A673 (cell line): ENCODE measurements around the gene CELF4. TPM values are rescaled to one million over a fixed set of nuclear protein-coding genes. Genes with fewer than 3 reads are reported as not detected.

Source experiments
- BruUV-seq: library from RNA; stranded (reverse); fragments of 400-500 nt; replicated peaks from 2 replicates; lab custom pipeline; 2021; lab: Mats Ljungman, UMichigan
- CTCF ChIA-PET: fragments of 300-600 bp; sonication (Branson Sonifier 250); formaldehyde crosslinking; loops from one replicate; lab custom pipeline; 2022; ENCODE audit warnings: antibody characterized with exemption; lab: Charles Lee
- POLR2A ChIA-PET: fragments of 300-600 bp; sonication (Branson Sonifier 250); formaldehyde crosslinking; loops from one replicate; lab custom pipeline; 2022; ENCODE audit warnings: antibody characterized with exemption; ENCODE audit not compliant: low non-redundant PET; lab: Charles Lee
- DNase-seq: peaks from one replicate; pipeline ENCODE4 v3.0.0-alpha.2; 2015; ENCODE audit warnings: low spot score
- H3K27ac ChIP-seq: fragments of 200-600 bp; sonication (generic); 2 replicates; pipeline ENCODE4 v1.5.1; 2016; ENCODE audit warnings: mixed run types, low read depth, mild to moderate bottlenecking, mixed read lengths, antibody characterized with exemption, low read length; ENCODE audit not compliant: poor library complexity, severe bottlenecking
- H3K27me3 ChIP-seq: fragments of 200-600 bp; sonication (generic); replicated peaks from 2 replicates; pipeline ENCODE4 v1.6.1; 2017; ENCODE audit warnings: mixed run types, low read depth, mild to moderate bottlenecking, mixed read lengths, antibody characterized with exemption, low read length; ENCODE audit not compliant: insufficient read depth, poor library complexity
- H3K36me3 ChIP-seq: fragments of 200-600 bp; sonication (generic); 2 replicates; pipeline ENCODE4 v1.6.1; 2016; ENCODE audit warnings: mixed run types, mild to moderate bottlenecking, mixed read lengths, antibody characterized with exemption, low read length; ENCODE audit not compliant: insufficient read depth, poor library complexity, severe bottlenecking
- H3K4me1 ChIP-seq: fragments of 200-600 bp; sonication (generic); 2 replicates; pipeline ENCODE4 v1.6.1; 2017; ENCODE audit warnings: mixed run types, mild to moderate bottlenecking, mixed read lengths, antibody characterized with exemption, low read length; ENCODE audit not compliant: insufficient read depth, poor library complexity, severe bottlenecking
- H3K4me3 ChIP-seq: fragments of 200-600 bp; sonication (generic); 2 replicates; pipeline ENCODE4 v1.5.1; 2016; ENCODE audit warnings: low read depth, mixed run types, mild to moderate bottlenecking, mixed read lengths, low read length; ENCODE audit not compliant: poor library complexity, severe bottlenecking
- H3K9me3 ChIP-seq: fragments of 200-600 bp; sonication (generic); 2 replicates; pipeline ENCODE4 v1.6.1; 2016; ENCODE audit warnings: mixed run types, low read depth, mild to moderate bottlenecking, mixed read lengths, antibody characterized with exemption, low read length; ENCODE audit not compliant: poor library complexity, severe bottlenecking
- CTCF ChIP-seq: fragments of 300-800, 200-600 bp; sonication (generic); conservative IDR thresholded peaks from 2 replicates; pipeline ENCODE4 v1.5.1; 2017; ENCODE audit warnings: low read depth, mild to moderate bottlenecking, antibody characterized with exemption, low read length, moderate library complexity, mixed read lengths
- EZH2 ChIP-seq: fragments of 200-600 bp; sonication (generic); IDR thresholded peaks from 2 replicates; pipeline ENCODE4 v1.6.1; 2017; ENCODE audit warnings: borderline replicate concordance, low read depth, mild to moderate bottlenecking, mixed read lengths, antibody characterized with exemption, low read length; ENCODE audit not compliant: poor library complexity, severe bottlenecking
- intact Hi-C: fragments of 100-400 bp; cut with micrococcal nuclease; formaldehyde crosslinking; loops from one replicate; pipeline ENCODE4 v1.10.0; 2022; ENCODE audit not compliant: unreplicated experiment
- total RNA-seq: library from RNA; stranded (reverse); gene quantifications from 2 replicates; pipeline ENCODE4 v1.2.3, GENCODE V29; 2021

CELF4 gene
- total RNA-seq, 1 experiment from 2014 or later: not detected

- Histone ChIP-seq H3K4me3 (no peak overlapping the region), H3K4me1 (no peaks in the 10 kb centered on the region), H3K9me3 (no peaks in the 10 kb centered on the region), H3K27me3 (peaks cover 93% of the 10 kb centered on the region), H3K36me3 (no peaks in the 10 kb centered on the region), H3K27ac (no peak overlapping the region)
- no TSS peak for BruUV-seq
- ChIA-PET CTCF (no interaction called here), POLR2A (interaction anchor here (0.6 kb wide), 1 partner anchor 76 kb away, joined by 26 read pairs; no protein-coding TSS in a partner anchor)
- DNase-seq: no peak
- no peak for TF ChIP-seq CTCF
- TF ChIP-seq EZH2: no peak
- intact Hi-C loops: no loop called here
These were observed 83.2 kb downstream of the CELF4 start for GRCh38 chr18:37482433-37482832.

DNA sequence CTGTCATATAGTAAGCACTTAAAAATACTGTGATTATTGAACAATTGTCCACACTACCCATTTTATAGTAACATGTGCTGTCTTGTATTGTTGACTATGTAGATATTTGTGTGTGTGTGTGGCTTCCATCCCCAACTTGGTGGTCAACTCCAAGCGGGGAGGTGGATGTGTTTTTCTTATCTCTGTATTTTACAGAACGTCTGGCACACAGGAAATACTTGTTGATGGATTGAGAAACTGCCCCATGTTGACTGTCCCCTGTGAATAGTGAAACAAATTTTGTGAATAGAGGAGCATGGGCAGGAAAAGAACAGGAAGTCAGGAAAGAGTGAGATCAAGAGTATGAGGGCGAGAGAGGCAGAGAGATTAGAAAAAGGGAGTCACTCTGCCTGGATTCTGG is 83.6 kb downstream of the CELF4 start:
- H3K4me3 ChIP-seq: no peak overlapping the region
- intact Hi-C loops: no loop called here
- no peaks in the 10 kb centered on the region for H3K36me3 ChIP-seq
- H3K27ac ChIP-seq: no peak overlapping the region
- DNase-seq: no peak
- no TSS peak for BruUV-seq
- H3K27me3 ChIP-seq: peaks cover 90% of the 10 kb centered on the region
- CTCF ChIA-PET: no interaction called here
- no peaks in the 10 kb centered on the region for H3K4me1 ChIP-seq
- H3K9me3 ChIP-seq: no peaks in the 10 kb centered on the region
- TF ChIP-seq EZH2 (no peak), CTCF (no peak)
- POLR2A ChIA-PET: interaction anchor here (0.6 kb wide), 1 partner anchor 76 kb away, joined by 26 read pairs; no protein-coding TSS in a partner anchor

GRCh38 chr18:37481491-37481890 is 84.1 kb downstream of the CELF4 start:
- no peak overlapping the region for H3K4me3 ChIP-seq
- no TSS peak for BruUV-seq
- H3K9me3 ChIP-seq: no peaks in the 10 kb centered on the region
- intact Hi-C loops: no loop called here
- no peak overlapping the region for H3K27ac ChIP-seq
- TF ChIP-seq CTCF (no peak), EZH2 (no peak)
- CTCF ChIA-PET: no interaction called here
- H3K4me1 ChIP-seq: no peaks in the 10 kb centered on the region
- no peaks in the 10 kb centered on the region for H3K36me3 ChIP-seq
- H3K27me3 ChIP-seq: peaks cover 90% of the 10 kb centered on the region
- no peak for DNase-seq
- POLR2A ChIA-PET: no interaction called here
